WTC11 (cell line): ENCODE data around the gene ARID1A. TPM values are rescaled to one million over a fixed set of nuclear protein-coding genes. Genes with fewer than 3 reads are reported as not detected.
A peak's percentile ranks its signal among the peaks of the same experiment; 100 is the strongest.

ENCODE experiments used
- ATAC-seq: fragments of 200-7000 bp; cut with Tn5 transposase; 2 replicates; pipeline ENCODE4 v1.10.0; 2021; ENCODE audit warnings: mild to moderate bottlenecking, moderate library complexity
- CTCF ChIA-PET: fragments of 300-600 bp; sonication (Branson Sonifier 250); formaldehyde crosslinking; loops from one replicate; lab custom pipeline; 2021; ENCODE audit warnings: antibody characterized with exemption; lab: Charles Lee
- POLR2A ChIA-PET: fragments of 350-600 bp; sonication (Branson Sonifier 250); formaldehyde crosslinking; loops from one replicate; lab custom pipeline; 2021; ENCODE audit warnings: antibody characterized with exemption; lab: Charles Lee
- DNase-seq: peaks from one replicate; pipeline ENCODE4 v3.0.0; 2021; ENCODE audit warnings: low spot score
- H3K27ac Mint-ChIP-seq: 2 replicates; pipeline ENCODE4 v1.8.0; 2021; ENCODE audit warnings: mixed read lengths
- H3K27me3 Mint-ChIP-seq: 2 replicates; pipeline ENCODE4 v1.8.0; 2021; ENCODE audit warnings: low read depth, mild to moderate bottlenecking, moderate library complexity, mixed read lengths
- H3K36me3 Mint-ChIP-seq: 2 replicates; pipeline ENCODE4 v1.8.0; 2021; ENCODE audit warnings: mixed read lengths
- H3K4me1 Mint-ChIP-seq: 2 replicates; pipeline ENCODE4 v1.8.0; 2022; ENCODE audit warnings: mixed read lengths
- H3K4me3 Mint-ChIP-seq: 2 replicates; pipeline ENCODE4 v1.8.0; 2021; ENCODE audit warnings: mild to moderate bottlenecking, moderate library complexity, mixed read lengths
- H3K9me3 Mint-ChIP-seq: 2 replicates; pipeline ENCODE4 v1.8.0; 2021; ENCODE audit warnings: mixed read lengths
- ATF3 ChIP-seq: sonication (generic); formaldehyde crosslinking; conservative IDR thresholded peaks from 2 replicates; pipeline ENCODE4 v1.8.1; 2022; ENCODE audit warnings: mild to moderate bottlenecking, missing genetic modification reagents
- CBFB ChIP-seq: sonication (generic); formaldehyde crosslinking; IDR thresholded peaks from 2 replicates; pipeline ENCODE4 v1.8.1; 2022; ENCODE audit warnings: mild to moderate bottlenecking, low read depth, missing genetic modification reagents
- E2F5 ChIP-seq: sonication (generic); formaldehyde crosslinking; IDR thresholded peaks from 2 replicates; pipeline ENCODE4 v1.8.1; 2022; ENCODE audit warnings: mild to moderate bottlenecking, moderate library complexity, missing genetic modification reagents
- ERG ChIP-seq: fragments of 250-450 bp; sonication (Bioruptor Pico); IDR thresholded peaks from 2 replicates; pipeline ENCODE4 v1.8.0; 2021; ENCODE audit warnings: mild to moderate bottlenecking
- HMGA2 ChIP-seq: fragments of 250-450 bp; sonication (Bioruptor Pico); IDR thresholded peaks from 2 replicates; pipeline ENCODE4 v1.4.0; 2021; ENCODE audit warnings: mild to moderate bottlenecking, moderate library complexity
- JAZF1 ChIP-seq: fragments of 250-450 bp; sonication (Bioruptor Pico); IDR thresholded peaks from 2 replicates; pipeline ENCODE4 v1.9.0; 2021; ENCODE audit warnings: moderate library complexity, mild to moderate bottlenecking, inconsistent platforms
- JUN ChIP-seq: sonication (generic); formaldehyde crosslinking; IDR thresholded peaks from 2 replicates; pipeline ENCODE4 v1.8.0; 2023; ENCODE audit warnings: mild to moderate bottlenecking, missing genetic modification reagents
- OVOL2 ChIP-seq: fragments of 250-450 bp; sonication (Bioruptor Pico); IDR thresholded peaks from 2 replicates; pipeline ENCODE4 v1.9.0; 2021; ENCODE audit warnings: mild to moderate bottlenecking, borderline replicate concordance
- TEAD1 ChIP-seq: sonication (generic); formaldehyde crosslinking; IDR thresholded peaks from 2 replicates; pipeline ENCODE4 v1.8.0; 2022; ENCODE audit warnings: mild to moderate bottlenecking, missing genetic modification reagents
- TP53 ChIP-seq: sonication (generic); formaldehyde crosslinking; IDR thresholded peaks from 2 replicates; pipeline ENCODE4 v1.8.1; 2023; ENCODE audit warnings: mild to moderate bottlenecking, missing genetic modification reagents
- USF1 ChIP-seq: sonication (generic); formaldehyde crosslinking; IDR thresholded peaks from 2 replicates; pipeline ENCODE4 v1.8.0; 2022; ENCODE audit warnings: mild to moderate bottlenecking, missing genetic modification reagents
- ZNF512 ChIP-seq: sonication (generic); formaldehyde crosslinking; IDR thresholded peaks from 2 replicates; pipeline ENCODE4 v1.8.1; 2022; ENCODE audit warnings: missing genetic modification reagents, borderline replicate concordance
- ZNF671 ChIP-seq: fragments of 250-450 bp; sonication (Bioruptor Pico); IDR thresholded peaks from 2 replicates; pipeline ENCODE4 v1.8.0; 2021; ENCODE audit warnings: mild to moderate bottlenecking
- total RNA-seq: library from RNA; stranded (reverse); gene quantifications from 3 replicates; pipeline ENCODE4 v1.2.3, GENCODE V29; 2021
- TF ChIP-seq, protein P1 (sequence below): fragments of 250-450 bp; sonication (Bioruptor Pico); IDR thresholded peaks from 2 replicates; pipeline ENCODE4 v1.9.0; 2021; ENCODE audit warnings: moderate library complexity, mild to moderate bottlenecking, inconsistent platforms, borderline replicate concordance
- TF ChIP-seq, protein P2 (sequence below): fragments of 250-450 bp; sonication (Bioruptor Pico); IDR thresholded peaks from 2 replicates; pipeline ENCODE4 v1.9.0; 2021; ENCODE audit warnings: mild to moderate bottlenecking
- TF ChIP-seq, protein P3 (sequence below): sonication (generic); formaldehyde crosslinking; IDR thresholded peaks from 2 replicates; pipeline ENCODE4 v1.8.0; 2022; ENCODE audit warnings: mild to moderate bottlenecking, missing genetic modification reagents
- TF ChIP-seq, protein P4 (sequence below): sonication (generic); formaldehyde crosslinking; IDR thresholded peaks from 2 replicates; pipeline ENCODE4 v1.8.1; 2023; ENCODE audit warnings: mild to moderate bottlenecking, moderate library complexity, missing genetic modification reagents

Gene ARID1A
- total RNA-seq, 1 experiment from 2014 or later: 98.0 TPM

GRCh38 chr1:26820784-26821269 is 125.0 kb downstream of the ARID1A start:
- TF ChIP-seq HMGA2 (CRISPR knock-in tag): no peak
- TF ChIP-seq, protein P1, sequence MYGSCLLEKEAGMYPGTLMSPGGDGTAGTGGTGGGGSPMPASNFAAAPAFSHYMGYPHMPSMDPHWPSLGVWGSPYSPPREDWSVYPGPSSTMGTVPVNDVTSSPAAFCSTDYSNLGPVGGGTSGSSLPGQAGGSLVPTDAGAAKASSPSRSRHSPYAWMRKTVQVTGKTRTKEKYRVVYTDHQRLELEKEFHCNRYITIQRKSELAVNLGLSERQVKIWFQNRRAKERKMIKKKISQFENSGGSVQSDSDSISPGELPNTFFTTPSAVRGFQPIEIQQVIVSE: no peak
- TF ChIP-seq TP53: no peak
- no peak for TF ChIP-seq USF1 (CRISPR knock-in tag)
- TF ChIP-seq, protein P2, sequence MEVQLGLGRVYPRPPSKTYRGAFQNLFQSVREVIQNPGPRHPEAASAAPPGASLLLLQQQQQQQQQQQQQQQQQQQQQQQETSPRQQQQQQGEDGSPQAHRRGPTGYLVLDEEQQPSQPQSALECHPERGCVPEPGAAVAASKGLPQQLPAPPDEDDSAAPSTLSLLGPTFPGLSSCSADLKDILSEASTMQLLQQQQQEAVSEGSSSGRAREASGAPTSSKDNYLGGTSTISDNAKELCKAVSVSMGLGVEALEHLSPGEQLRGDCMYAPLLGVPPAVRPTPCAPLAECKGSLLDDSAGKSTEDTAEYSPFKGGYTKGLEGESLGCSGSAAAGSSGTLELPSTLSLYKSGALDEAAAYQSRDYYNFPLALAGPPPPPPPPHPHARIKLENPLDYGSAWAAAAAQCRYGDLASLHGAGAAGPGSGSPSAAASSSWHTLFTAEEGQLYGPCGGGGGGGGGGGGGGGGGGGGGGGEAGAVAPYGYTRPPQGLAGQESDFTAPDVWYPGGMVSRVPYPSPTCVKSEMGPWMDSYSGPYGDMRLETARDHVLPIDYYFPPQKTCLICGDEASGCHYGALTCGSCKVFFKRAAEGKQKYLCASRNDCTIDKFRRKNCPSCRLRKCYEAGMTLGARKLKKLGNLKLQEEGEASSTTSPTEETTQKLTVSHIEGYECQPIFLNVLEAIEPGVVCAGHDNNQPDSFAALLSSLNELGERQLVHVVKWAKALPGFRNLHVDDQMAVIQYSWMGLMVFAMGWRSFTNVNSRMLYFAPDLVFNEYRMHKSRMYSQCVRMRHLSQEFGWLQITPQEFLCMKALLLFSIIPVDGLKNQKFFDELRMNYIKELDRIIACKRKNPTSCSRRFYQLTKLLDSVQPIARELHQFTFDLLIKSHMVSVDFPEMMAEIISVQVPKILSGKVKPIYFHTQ (CRISPR knock-in tag): no peak
- no peak for TF ChIP-seq TEAD1
- no peak for TF ChIP-seq OVOL2 (CRISPR knock-in tag)
- H3K27ac Mint-ChIP-seq: no peak overlapping the region
- DNase-seq (no peak), ATAC-seq (peak; percentile 80)
- peaks cover 13% of the 10 kb centered on the region for H3K9me3 Mint-ChIP-seq
- peaks cover 11% of the 10 kb centered on the region for H3K27me3 Mint-ChIP-seq
- CTCF ChIA-PET: interaction anchor here (0.6 to 2.0 kb wide), 16 partner anchors 8 to 319 kb away, joined by 3 to 19 read pairs (median 3); no protein-coding TSS in a partner anchor
- H3K36me3 Mint-ChIP-seq: peaks cover 6% of the 10 kb centered on the region
- peaks cover 12% of the 10 kb centered on the region for H3K4me1 Mint-ChIP-seq
- no peak overlapping the region for H3K4me3 Mint-ChIP-seq
- POLR2A ChIA-PET: no interaction called here

- no peak for TF ChIP-seq JAZF1 (CRISPR knock-in tag)
- no peak for TF ChIP-seq ATF3 (CRISPR knock-in tag)
- TF ChIP-seq E2F5 (CRISPR knock-in tag): no peak
- TF ChIP-seq JUN (CRISPR knock-in tag): no peak
- ATAC-seq (peak; percentile 19; the same call in 1 of the 2 replicates), DNase-seq (no peak)
- Mint-ChIP-seq H3K4me1 (peaks cover 23% of the 10 kb centered on the region), H3K4me3 (no peak overlapping the region), H3K36me3 (peaks cover 3% of the 10 kb centered on the region), H3K9me3 (peaks cover 8% of the 10 kb centered on the region), H3K27ac (no peak overlapping the region), H3K27me3 (peaks cover 7% of the 10 kb centered on the region)
- ChIA-PET POLR2A (interaction anchor here (0.8 kb wide), 1 partner anchor 42 kb away, joined by 3 read pairs; no protein-coding TSS in a partner anchor), CTCF (interaction anchor here (0.7 to 1.4 kb wide), 8 partner anchors 10 to 931 kb away, joined by 3 to 10 read pairs (median 3); no protein-coding TSS in a partner anchor)
These were observed 127.1 kb downstream of the ARID1A start for GRCh38 chr1:26822737-26823395.

DNA sequence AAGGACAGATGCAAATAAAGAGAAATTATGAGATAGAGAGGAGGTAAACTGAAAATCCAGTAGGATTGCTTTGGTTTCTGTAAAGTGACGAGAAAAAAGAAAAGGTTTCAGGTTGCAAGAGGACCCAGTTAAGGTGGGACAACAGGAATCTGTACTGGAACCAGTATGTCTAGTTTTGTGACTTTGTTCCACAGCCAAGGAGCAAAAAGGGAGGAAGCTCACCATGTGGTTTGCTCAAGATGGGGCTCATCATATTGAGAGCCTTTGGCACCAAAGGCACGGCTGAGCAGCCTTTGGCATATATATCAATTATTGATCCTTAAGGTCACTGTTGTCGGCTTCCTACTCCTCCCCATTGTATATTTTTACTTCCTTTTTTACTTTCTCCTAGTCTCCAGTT is 128.9 kb downstream of the ARID1A start:
- H3K4me1 Mint-ChIP-seq: peaks cover 35% of the 10 kb centered on the region
- DNase-seq (no peak), ATAC-seq (no peak)
- H3K36me3 Mint-ChIP-seq: no peaks in the 10 kb centered on the region; the same call in 1 of the 2 replicates
- H3K27me3 Mint-ChIP-seq: peaks cover 2% of the 10 kb centered on the region; the same call in 1 of the 2 replicates
- ChIA-PET POLR2A (no interaction called here), CTCF (interaction anchor here (2.2 kb wide), 1 partner anchor 31 kb away, joined by 8 read pairs; no protein-coding TSS in a partner anchor)
- H3K4me3 Mint-ChIP-seq: no peak overlapping the region
- H3K27ac Mint-ChIP-seq: no peak overlapping the region
- H3K9me3 Mint-ChIP-seq: peaks cover 6% of the 10 kb centered on the region
- TF ChIP-seq ZNF671 (CRISPR knock-in tag) (no peak), ZNF512 (CRISPR knock-in tag) (no peak), CBFB (no peak), ERG (CRISPR knock-in tag) (no peak), ATF3 (CRISPR knock-in tag) (no peak), TP53 (no peak)
- TF ChIP-seq, protein P3, sequence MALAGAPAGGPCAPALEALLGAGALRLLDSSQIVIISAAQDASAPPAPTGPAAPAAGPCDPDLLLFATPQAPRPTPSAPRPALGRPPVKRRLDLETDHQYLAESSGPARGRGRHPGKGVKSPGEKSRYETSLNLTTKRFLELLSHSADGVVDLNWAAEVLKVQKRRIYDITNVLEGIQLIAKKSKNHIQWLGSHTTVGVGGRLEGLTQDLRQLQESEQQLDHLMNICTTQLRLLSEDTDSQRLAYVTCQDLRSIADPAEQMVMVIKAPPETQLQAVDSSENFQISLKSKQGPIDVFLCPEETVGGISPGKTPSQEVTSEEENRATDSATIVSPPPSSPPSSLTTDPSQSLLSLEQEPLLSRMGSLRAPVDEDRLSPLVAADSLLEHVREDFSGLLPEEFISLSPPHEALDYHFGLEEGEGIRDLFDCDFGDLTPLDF (CRISPR knock-in tag): no peak
- TF ChIP-seq, protein P4, sequence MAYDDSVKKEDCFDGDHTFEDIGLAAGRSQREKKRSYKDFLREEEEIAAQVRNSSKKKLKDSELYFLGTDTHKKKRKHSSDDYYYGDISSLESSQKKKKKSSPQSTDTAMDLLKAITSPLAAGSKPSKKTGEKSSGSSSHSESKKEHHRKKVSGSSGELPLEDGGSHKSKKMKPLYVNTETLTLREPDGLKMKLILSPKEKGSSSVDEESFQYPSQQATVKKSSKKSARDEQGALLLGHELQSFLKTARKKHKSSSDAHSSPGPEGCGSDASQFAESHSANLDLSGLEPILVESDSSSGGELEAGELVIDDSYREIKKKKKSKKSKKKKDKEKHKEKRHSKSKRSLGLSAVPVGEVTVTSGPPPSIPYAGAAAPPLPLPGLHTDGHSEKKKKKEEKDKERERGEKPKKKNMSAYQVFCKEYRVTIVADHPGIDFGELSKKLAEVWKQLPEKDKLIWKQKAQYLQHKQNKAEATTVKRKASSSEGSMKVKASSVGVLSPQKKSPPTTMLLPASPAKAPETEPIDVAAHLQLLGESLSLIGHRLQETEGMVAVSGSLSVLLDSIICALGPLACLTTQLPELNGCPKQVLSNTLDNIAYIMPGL (CRISPR knock-in tag): no peak
